ENCODE measurements around the gene FSD2.
"Not testable (repeated sequence)": the region's sequence is repeated elsewhere in the genome, so short reads cannot be mapped to it uniquely, and the experiment has no call there.

The FSD2 gene

GRCh38 chr15:82710208-82710555 is 95.7 kb downstream of the FSD2 start:
- TF ChIP-seq ZNF274 (IDR thresholded peaks at IDR 0.05; ENCODE audit: low read depth, low read length) = no peak
- peak overlapping the region; percentile 72; the same call in 1 of the 2 replicates for H3K4me3 ChIP-seq (ENCODE audit: low read length)

DNA sequence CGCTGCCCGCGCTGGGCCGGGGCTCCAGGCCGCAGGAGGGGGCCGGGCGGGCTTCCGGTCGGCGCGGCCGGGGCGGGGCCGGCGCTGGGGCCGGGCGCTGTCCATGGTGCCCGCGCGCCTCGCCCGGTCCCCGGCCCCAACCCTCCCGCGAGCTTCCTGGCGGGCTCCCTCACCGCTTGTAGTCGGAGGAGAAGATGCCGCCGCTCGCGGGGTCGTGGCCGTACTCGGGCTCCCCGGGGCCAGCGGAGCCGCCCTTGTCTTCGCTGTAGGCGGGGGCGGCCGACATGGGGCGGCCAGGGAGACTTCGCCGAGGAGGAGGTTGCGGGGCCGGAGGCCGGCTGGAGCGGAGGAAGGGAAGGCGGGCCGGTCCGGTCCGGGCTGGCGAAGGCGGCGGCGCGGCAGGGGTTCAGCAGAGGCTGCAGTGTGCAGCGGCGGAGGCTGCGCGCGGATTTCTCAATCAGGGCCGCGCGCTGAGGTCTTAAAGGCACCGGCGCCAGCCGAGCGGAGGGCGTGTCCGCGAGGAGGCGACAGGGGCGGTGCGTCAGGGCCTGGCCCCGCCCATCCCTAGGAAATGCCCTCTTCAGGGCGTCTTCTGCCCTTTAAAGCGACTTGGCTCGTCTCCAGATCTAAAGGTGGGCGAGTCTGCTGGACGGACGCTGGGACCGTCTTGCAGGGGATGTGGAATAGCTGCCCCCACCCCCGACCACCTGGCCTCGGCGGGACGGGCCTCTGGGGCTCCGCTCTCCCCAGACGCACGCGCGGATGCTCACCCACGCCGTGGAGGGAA is 96.3 kb downstream of the FSD2 start, which contains the start of gene AP3B2:
Gene AP3B2, minus strand, starts transcription at position 455 of the 787 bp plus-strand sequence. Its CDS starts 169 bp downstream, at position 286.
- TF ChIP-seq ZNF274 (IDR thresholded peaks at IDR 0.05; ENCODE audit: low read depth, low read length) = no peak
- peak within 1 kb of the TSS; percentile 72; the same call in 1 of the 2 replicates for H3K4me3 ChIP-seq (ENCODE audit: low read length)

DNA sequence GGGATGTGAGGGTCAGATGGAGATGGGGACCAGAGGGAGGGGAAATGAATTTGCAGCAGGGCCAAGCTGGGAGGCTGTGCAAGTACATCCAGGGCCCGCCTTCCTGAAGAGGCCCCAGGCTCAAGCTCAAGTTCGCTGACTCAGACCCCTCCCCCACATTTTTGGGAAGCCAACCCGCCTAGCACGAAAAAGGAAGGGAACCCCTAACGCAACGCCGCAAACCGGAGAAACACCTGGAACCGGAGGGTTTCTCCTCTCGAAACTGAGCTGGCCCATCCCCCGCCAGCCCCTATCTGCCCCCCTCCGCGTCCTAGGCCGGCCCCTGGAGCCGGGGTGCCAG is 96.8 kb downstream of the FSD2 start:
- peak overlapping the region; percentile 27; the same call in 1 of the 2 replicates for H3K4me3 ChIP-seq (ENCODE audit: low read length)
- TF ChIP-seq ZNF274 (IDR thresholded peaks at IDR 0.05; ENCODE audit: low read depth, low read length) = no peak

- not testable (repeated sequence) for H3K4me3 ChIP-seq (ENCODE audit: low read length)
Observed at GRCh38 chr15:82705856-82706255, 100.0 kb downstream of the FSD2 start.
